ENCODE measurements around the gene HECW1. TPM values are rescaled to one million over a fixed set of nuclear protein-coding genes. Genes with fewer than 3 reads are reported as not detected.
"Not testable (repeated sequence)": the region's sequence is repeated elsewhere in the genome, so short reads cannot be mapped to it uniquely, and the experiment has no call there.

Gene HECW1
- total RNA-seq, 2 experiments from 2014 or later: not detected

DNA sequence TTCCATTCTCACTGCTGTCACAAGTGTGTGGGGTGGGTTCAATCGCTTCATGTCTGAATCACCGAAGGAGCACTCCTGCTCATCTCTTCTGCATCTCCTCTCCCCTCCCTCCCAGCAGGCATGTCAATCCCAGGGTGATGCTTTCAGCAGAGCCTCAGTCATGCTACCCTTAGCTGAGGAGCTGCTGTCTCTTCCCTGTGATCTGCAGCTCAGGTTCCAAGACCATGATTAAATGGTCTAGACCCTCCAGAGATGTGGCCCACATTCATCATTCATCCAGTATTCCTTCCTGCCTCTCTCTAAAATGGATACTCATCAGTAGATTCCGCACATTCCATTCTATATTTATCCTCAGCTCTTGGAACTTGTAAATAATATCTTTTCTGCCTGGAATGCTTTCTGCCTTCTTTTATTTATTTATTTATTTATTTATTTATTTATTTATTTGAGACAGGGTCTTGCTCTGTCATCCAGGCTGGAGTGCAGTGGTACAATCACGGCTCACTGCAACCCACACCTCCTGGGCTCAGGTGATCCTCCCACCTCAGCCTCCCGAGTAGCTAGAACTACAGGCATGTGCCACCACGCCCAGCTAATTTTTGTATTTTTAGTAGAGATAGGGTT is 24.8 kb downstream of the HECW1 start:
- H3K36me3 Mint-ChIP-seq (ENCODE audit: low read depth); DNase-seq; H3K4me3 Mint-ChIP-seq; H3K4me1 Mint-ChIP-seq (ENCODE audit: low read depth); intact Hi-C loops (cut with micrococcal nuclease); H3K27ac Mint-ChIP-seq; H3K9me3 Mint-ChIP-seq: not testable (repeated sequence)
- peaks cover 26% of the 10 kb centered on the region for H3K27me3 Mint-ChIP-seq (ENCODE audit: low read depth)
- CTCF ChIA-PET: interaction anchor here (0.6 kb wide), 2 partner anchors 58 to 69 kb away, joined by 3 read pairs; no protein-coding TSS in a partner anchor

DNA sequence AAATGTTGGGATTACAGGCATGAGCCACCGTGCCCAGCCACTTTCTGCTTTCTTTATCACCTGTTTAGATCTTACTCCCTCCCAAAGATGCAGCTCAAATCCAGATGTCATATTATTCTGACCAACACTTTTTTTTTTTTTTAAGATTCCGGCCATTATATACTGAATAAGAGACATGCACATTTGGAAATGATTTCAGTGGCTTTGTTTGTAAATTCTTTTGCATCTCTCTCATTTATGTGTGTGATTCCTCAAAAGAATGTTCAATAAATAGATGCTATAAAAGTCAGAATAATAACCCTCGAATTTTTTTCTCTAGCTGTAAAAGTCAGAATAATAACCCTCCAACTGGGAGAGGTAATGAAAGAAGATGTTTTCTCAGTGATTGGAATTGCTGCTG is 25.4 kb downstream of the HECW1 start:
- Mint-ChIP-seq H3K27me3 (ENCODE audit: low read depth) (peaks cover 23% of the 10 kb centered on the region), H3K4me3 (no peak overlapping the region), H3K4me1 (ENCODE audit: low read depth) (no peaks in the 10 kb centered on the region), H3K9me3 (no peaks in the 10 kb centered on the region), H3K36me3 (ENCODE audit: low read depth) (no peaks in the 10 kb centered on the region), H3K27ac (no peak overlapping the region)
- DNase-seq: no peak
- CTCF ChIA-PET: interaction anchor here (0.6 to 0.7 kb wide), 3 partner anchors 57 to 179 kb away, joined by 3 read pairs; no protein-coding TSS in a partner anchor
- intact Hi-C loops (cut with micrococcal nuclease): no loop called here

DNA sequence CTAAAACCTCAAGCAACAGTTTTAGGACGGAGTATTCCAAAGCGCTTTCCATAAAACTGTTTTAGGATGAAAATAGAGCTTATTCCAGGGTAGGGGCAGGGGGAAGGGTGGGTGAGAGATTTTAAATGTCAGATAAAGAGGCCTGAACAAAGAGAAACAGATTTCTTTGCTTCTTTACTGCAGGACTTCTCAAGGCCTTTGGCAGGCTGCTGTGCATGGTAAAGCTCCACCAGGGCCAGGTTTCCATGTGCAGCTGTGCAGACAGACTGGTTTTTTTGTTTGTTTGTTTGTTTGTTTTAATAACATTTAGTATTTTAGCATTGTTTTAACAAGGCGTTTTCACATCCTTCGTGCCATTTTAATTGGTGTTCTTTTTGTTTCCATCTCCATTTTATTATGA is 26.3 kb downstream of the HECW1 start:
- DNase-seq: no peak
- H3K9me3 Mint-ChIP-seq: no peaks in the 10 kb centered on the region
- no peaks in the 10 kb centered on the region for H3K36me3 Mint-ChIP-seq (ENCODE audit: low read depth)
- no peak overlapping the region for H3K4me3 Mint-ChIP-seq
- no peak overlapping the region for H3K27ac Mint-ChIP-seq
- no peaks in the 10 kb centered on the region for H3K4me1 Mint-ChIP-seq (ENCODE audit: low read depth)
- CTCF ChIA-PET: no interaction called here
- peaks cover 25% of the 10 kb centered on the region for H3K27me3 Mint-ChIP-seq (ENCODE audit: low read depth)
- intact Hi-C loops (cut with micrococcal nuclease): no loop called here

DNA sequence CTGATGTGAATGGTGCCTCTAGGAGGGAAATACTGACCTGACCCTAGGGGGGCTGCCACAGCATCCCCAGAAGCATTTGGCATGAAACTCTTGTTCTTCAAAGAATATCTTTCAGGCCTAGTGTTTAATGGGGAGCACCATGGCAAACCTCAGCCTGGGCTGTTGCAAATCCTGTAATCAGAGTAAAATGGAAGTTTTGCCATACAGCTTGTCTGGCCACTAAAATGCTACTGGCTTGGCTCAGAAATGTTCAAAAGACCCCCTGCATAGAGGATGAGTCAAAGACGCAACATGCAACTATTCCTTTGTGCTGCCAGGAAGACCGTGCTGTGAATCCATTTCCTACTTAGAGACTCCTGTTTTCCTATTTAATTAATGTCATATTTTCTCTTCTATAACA is 26.7 kb downstream of the HECW1 start:
- CTCF ChIA-PET: no interaction called here
- Mint-ChIP-seq H3K27me3 (ENCODE audit: low read depth) (peaks cover 25% of the 10 kb centered on the region), H3K27ac (no peak overlapping the region), H3K9me3 (no peaks in the 10 kb centered on the region), H3K4me1 (ENCODE audit: low read depth) (no peaks in the 10 kb centered on the region), H3K4me3 (no peak overlapping the region), H3K36me3 (ENCODE audit: low read depth) (no peaks in the 10 kb centered on the region)
- DNase-seq: no peak
- intact Hi-C loops (cut with micrococcal nuclease): no loop called here

DNA sequence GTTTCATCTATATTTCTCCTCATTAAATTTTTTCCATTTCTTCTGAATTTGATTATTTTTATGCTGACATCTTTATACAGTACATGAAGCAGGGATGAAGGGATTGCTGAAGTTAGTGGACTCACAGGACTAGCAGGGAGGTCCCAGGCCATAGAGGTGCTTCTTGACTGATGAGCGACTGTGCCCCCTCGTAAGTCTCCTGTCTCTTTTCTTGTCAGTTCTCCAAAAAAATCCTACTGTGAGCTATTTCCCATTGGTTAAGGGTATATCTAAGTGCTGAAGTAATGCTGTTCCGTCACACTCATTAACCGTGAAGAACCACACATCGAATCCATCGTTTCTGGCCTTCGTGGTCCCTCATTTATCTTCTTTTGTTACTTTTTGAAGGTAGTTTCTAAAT is 27.7 kb downstream of the HECW1 start:
- Mint-ChIP-seq H3K4me1 (ENCODE audit: low read depth) (no peaks in the 10 kb centered on the region), H3K4me3 (no peak overlapping the region), H3K9me3 (no peaks in the 10 kb centered on the region), H3K36me3 (ENCODE audit: low read depth) (no peaks in the 10 kb centered on the region), H3K27ac (no peak overlapping the region), H3K27me3 (ENCODE audit: low read depth) (peaks cover 24% of the 10 kb centered on the region)
- intact Hi-C loops (cut with micrococcal nuclease): no loop called here
- CTCF ChIA-PET: interaction anchor here (1.0 kb wide), 1 partner anchor 199 kb away, joined by 3 read pairs; no protein-coding TSS in a partner anchor
- DNase-seq: no peak

DNA sequence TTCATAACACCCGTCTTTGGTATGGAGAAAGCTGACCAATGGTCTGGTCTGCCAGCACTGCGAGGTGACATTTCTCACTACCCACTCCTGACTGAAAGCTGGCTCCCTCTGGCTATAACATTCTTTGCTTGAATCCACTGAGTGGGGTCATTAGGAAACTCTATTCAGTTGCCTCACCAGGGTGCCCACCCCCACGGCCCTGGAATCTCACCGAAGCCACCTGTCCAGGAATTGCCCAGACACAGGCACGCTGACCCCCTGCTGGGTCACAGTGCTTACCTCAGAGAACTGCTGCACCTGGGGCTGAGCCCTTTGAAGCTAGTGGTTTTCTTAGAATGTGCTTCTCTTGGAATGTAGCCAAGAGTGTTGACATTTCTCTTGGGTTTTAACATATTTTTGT is 28.6 kb downstream of the HECW1 start:
- Mint-ChIP-seq H3K36me3 (ENCODE audit: low read depth) (no peaks in the 10 kb centered on the region), H3K9me3 (no peaks in the 10 kb centered on the region), H3K4me3 (no peak overlapping the region), H3K4me1 (ENCODE audit: low read depth) (no peaks in the 10 kb centered on the region), H3K27me3 (ENCODE audit: low read depth) (peaks cover 27% of the 10 kb centered on the region), H3K27ac (no peak overlapping the region)
- CTCF ChIA-PET: interaction anchor here (0.7 to 1.0 kb wide), 2 partner anchors 33 to 200 kb away, joined by 3 read pairs; no protein-coding TSS in a partner anchor
- intact Hi-C loops (cut with micrococcal nuclease): no loop called here
- no peak for DNase-seq

DNA sequence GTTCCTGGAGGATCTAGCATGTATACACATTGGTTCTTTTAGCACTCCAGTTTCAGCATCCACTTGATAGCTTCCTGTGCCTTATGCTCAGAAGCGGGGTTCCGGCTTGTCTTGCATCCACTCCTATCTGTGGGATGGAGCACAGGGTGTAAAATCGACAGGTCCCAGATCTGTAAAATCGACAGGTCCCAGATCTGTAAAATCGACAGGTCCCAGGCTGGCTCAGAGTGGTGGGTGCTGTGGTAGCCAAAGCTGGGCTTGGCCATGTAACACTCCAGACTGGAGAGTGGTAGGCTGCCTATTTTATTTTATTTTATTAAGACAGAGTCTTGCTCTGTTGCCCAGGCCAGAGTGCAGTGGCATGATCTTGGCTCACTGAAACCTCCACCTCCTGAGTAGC is 30.3 kb downstream of the HECW1 start:
- peaks cover 27% of the 10 kb centered on the region for H3K27me3 Mint-ChIP-seq (ENCODE audit: low read depth)
- no peaks in the 10 kb centered on the region for H3K9me3 Mint-ChIP-seq
- CTCF ChIA-PET: no interaction called here
- H3K36me3 Mint-ChIP-seq (ENCODE audit: low read depth): no peaks in the 10 kb centered on the region
- H3K4me1 Mint-ChIP-seq (ENCODE audit: low read depth): no peaks in the 10 kb centered on the region
- no peak overlapping the region for H3K27ac Mint-ChIP-seq
- no peak overlapping the region for H3K4me3 Mint-ChIP-seq
- no peak for DNase-seq
- intact Hi-C loops (cut with micrococcal nuclease): no loop called here

DNA sequence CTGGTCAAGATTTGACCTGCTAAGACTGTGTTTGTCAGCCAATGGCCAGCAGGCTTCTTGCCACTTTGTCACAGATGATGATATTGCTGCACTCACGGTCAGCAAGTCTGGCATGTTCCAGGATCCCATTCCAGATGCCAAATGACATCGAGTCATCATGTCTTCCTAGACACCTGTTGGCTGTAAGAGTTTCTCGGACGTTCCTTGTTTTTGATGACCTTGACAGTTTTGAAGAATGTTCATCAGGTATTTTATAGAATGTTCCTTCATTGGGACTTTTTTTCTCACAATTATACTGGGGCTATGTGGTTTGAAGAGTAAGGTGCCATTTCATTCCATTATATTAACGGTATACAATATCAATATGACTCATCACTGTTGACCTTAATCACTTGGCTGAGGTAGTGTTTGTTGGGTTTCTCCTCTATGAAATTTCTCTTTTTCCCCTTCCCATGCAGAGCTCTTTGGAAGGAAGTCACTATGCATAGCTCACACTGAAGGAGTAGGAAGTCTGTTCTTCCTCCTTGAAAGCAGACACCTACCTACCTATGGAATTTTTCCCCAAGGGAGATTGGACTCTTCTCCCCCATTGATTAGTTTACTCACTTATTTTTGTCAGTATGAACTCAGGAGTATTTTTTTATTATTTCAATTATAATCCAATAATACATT is 31.6 kb downstream of the HECW1 start:
- Mint-ChIP-seq H3K4me3 (no peak overlapping the region), H3K9me3 (no peaks in the 10 kb centered on the region), H3K36me3 (ENCODE audit: low read depth) (no peaks in the 10 kb centered on the region), H3K27me3 (ENCODE audit: low read depth) (peaks cover 23% of the 10 kb centered on the region), H3K4me1 (ENCODE audit: low read depth) (no peaks in the 10 kb centered on the region), H3K27ac (no peak overlapping the region)
- intact Hi-C loops (cut with micrococcal nuclease): no loop called here
- CTCF ChIA-PET: interaction anchor here (0.5 kb wide), 1 partner anchor 90 kb away, joined by 3 read pairs; no protein-coding TSS in a partner anchor
- no peak for DNase-seq

DNA sequence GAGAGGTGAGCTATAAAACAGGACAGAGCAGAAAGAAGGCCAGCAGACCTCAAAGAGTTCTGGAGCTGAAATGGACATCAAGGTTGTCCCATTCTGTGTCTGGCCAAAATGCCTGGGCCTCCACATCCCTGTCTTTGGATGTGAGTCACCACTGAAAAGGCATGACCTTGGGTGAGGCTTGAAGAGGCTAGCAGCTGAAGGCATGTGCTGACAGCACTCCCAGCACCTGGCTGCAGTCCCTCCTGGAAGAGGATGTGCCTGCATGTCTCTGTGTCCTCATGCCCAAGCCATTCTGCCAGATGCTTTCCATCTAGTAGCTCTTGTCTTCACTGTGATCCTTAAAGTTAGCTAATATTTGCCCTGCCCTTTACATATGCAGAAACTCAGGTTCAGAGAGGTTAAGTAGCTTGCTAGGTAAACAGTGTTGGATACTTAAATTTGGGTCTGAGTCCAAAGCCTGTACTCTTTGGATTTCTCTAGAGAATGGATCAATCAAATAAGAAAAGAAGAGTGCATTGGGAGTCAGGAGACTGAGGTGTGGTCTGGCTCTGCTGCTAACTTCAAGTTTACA is 35.8 kb downstream of the HECW1 start:
- CTCF ChIA-PET: no interaction called here
- H3K4me3 Mint-ChIP-seq: no peak overlapping the region
- H3K36me3 Mint-ChIP-seq (ENCODE audit: low read depth): no peaks in the 10 kb centered on the region
- no peaks in the 10 kb centered on the region for H3K9me3 Mint-ChIP-seq
- H3K4me1 Mint-ChIP-seq (ENCODE audit: low read depth): no peaks in the 10 kb centered on the region
- H3K27me3 Mint-ChIP-seq (ENCODE audit: low read depth): peaks cover 23% of the 10 kb centered on the region
- intact Hi-C loops (cut with micrococcal nuclease): no loop called here
- no peak overlapping the region for H3K27ac Mint-ChIP-seq
- DNase-seq: no peak

DNA sequence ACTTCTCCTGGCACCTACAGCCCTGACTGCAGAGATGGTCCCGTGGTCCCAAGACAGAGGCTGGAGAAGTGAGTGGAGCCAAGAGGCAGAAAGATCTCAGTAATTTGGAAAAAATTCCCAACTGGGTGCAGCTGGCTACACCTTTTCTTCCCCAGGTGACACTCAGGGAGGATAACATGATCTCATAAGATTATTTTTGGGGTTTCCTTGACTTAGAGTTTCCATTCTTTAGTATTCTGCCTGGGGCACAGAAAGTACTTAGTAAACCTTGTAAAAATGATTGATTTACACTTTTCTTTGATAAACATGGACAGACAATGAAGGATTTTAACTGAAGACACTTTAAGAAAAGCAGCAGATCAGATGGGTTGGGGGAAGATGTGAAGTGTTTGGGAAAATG is 38.6 kb downstream of the HECW1 start:
- no peaks in the 10 kb centered on the region for H3K9me3 Mint-ChIP-seq
- H3K4me3 Mint-ChIP-seq: no peak overlapping the region
- intact Hi-C loops (cut with micrococcal nuclease): no loop called here
- no peak for DNase-seq
- no peak overlapping the region for H3K27ac Mint-ChIP-seq
- H3K4me1 Mint-ChIP-seq (ENCODE audit: low read depth): no peaks in the 10 kb centered on the region
- H3K27me3 Mint-ChIP-seq (ENCODE audit: low read depth): peaks cover 16% of the 10 kb centered on the region
- CTCF ChIA-PET: no interaction called here
- no peaks in the 10 kb centered on the region for H3K36me3 Mint-ChIP-seq (ENCODE audit: low read depth)

DNA sequence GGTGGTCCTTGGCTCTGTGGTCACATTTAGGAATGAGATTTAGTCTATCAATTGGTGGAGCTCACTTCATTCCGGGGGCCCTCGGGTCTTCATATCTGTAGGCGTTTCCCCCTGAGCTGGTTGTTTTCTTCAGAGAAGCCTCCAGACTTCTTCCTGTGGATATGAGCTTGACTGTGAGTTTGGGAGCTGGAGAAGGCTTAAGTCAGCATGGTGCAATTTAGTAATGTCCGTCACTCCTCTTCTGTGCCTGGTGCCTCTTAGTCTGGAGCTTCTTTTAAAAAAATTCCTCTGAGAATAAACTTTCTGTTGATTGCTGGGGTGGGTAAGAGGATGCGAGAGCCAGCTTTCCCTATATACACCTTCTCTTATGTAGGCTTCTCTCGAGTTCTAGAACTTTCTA is 40.2 kb downstream of the HECW1 start:
- Mint-ChIP-seq H3K27me3 (ENCODE audit: low read depth) (peaks cover 12% of the 10 kb centered on the region), H3K4me3 (no peak overlapping the region), H3K36me3 (ENCODE audit: low read depth) (no peaks in the 10 kb centered on the region), H3K4me1 (ENCODE audit: low read depth) (no peaks in the 10 kb centered on the region), H3K27ac (no peak overlapping the region), H3K9me3 (no peaks in the 10 kb centered on the region)
- DNase-seq: no peak
- CTCF ChIA-PET: no interaction called here
- intact Hi-C loops (cut with micrococcal nuclease): no loop called here

DNA sequence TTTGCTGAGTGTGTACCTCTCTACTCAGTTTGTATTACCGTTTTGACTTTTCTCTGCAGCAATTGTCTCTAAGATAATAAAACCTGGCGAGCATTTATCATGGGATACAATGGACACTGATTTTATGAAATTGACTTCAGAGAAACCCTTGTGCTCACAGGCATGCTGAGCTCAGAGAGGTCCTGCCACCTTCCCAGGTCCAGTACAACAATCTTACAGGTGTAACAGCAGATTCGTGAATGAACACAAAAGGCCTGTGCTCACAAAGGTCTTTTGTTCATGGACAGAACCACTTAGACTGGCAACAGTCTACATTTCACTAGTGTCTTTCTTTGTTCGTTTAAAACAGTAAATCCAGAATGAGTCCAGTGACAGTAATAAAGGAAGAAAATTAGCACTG is 43.2 kb downstream of the HECW1 start:
- intact Hi-C loops (cut with micrococcal nuclease): no loop called here
- Mint-ChIP-seq H3K4me3 (no peak overlapping the region), H3K27ac (no peak overlapping the region), H3K27me3 (ENCODE audit: low read depth) (peaks cover 8% of the 10 kb centered on the region), H3K9me3 (no peaks in the 10 kb centered on the region), H3K4me1 (ENCODE audit: low read depth) (no peaks in the 10 kb centered on the region), H3K36me3 (ENCODE audit: low read depth) (no peaks in the 10 kb centered on the region)
- no peak for DNase-seq
- CTCF ChIA-PET: no interaction called here

DNA sequence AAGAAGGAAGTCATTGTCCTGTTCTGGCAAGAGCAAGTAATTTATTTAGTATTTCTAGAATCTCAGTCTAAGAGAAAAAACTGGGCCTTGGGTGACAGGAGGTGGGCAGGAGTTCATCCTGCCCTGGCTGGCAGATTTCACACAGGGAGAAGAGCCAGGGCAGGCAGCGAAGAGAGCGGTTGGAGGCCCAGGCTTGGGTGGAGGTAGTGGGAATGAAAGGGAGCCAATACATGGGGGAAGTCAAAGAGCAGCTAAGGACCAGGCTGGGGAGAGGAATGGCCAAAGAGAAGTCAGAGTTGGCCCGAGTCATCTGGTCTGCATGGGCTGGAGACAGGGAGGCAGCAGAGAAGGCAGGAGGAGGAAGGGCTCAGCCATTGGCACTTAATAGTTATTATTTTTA is 51.4 kb downstream of the HECW1 start:
- DNase-seq: no peak
- no peaks in the 10 kb centered on the region for H3K36me3 Mint-ChIP-seq (ENCODE audit: low read depth)
- H3K9me3 Mint-ChIP-seq: no peaks in the 10 kb centered on the region
- H3K4me1 Mint-ChIP-seq (ENCODE audit: low read depth): no peaks in the 10 kb centered on the region
- H3K4me3 Mint-ChIP-seq: no peak overlapping the region
- intact Hi-C loops (cut with micrococcal nuclease): no loop called here
- CTCF ChIA-PET: interaction anchor here (0.6 kb wide), 1 partner anchor 1223 kb away, joined by 3 read pairs; no protein-coding TSS in a partner anchor
- H3K27ac Mint-ChIP-seq: no peak overlapping the region
- H3K27me3 Mint-ChIP-seq (ENCODE audit: low read depth): peaks cover 5% of the 10 kb centered on the region

Measured in activated naive CD4-positive, alpha-beta T cell treated with anti-CD3 and anti-CD28 coated beads for 36 hours (primary cell).